GM21360 (cell line): ENCODE results near the gene RAD51B.
"Not testable (repeated sequence)": the region's sequence is repeated elsewhere in the genome, so short reads cannot be mapped to it uniquely, and the experiment has no call there.

Experiments used
- ATAC-seq: cut with Tn5 transposase; IDR thresholded peaks from one replicate; pipeline ENCODE4 v1.9.1; 2021; ENCODE audit warnings: mild to moderate bottlenecking, moderate library complexity; ENCODE audit not compliant: unreplicated experiment

Gene RAD51B

GRCh38 chr14:68245146-68246073 lies 425.8 kb downstream of the RAD51B start:
- ATAC-seq, result no peak

GRCh38 chr14:68246074-68246785 lies 426.7 kb downstream of the RAD51B start:
- no peak for ATAC-seq

- no peak for ATAC-seq
These were observed 427.2 kb downstream of the RAD51B start for GRCh38 chr14:68246786-68247105.

GRCh38 chr14:68247274-68247673 lies 427.7 kb downstream of the RAD51B start:
- no peak for ATAC-seq

GRCh38 chr14:68247676-68248268 lies 428.2 kb downstream of the RAD51B start:
- no peak for ATAC-seq

GRCh38 chr14:68248481-68249255 lies 429.1 kb downstream of the RAD51B start:
- ATAC-seq, result no peak

GRCh38 chr14:68249661-68250451 lies 430.3 kb downstream of the RAD51B start:
- ATAC-seq, result no peak

- no peak for ATAC-seq
These were observed 431.6 kb downstream of the RAD51B start for GRCh38 chr14:68250927-68251768.

- ATAC-seq, result no peak
These were observed 432.2 kb downstream of the RAD51B start for GRCh38 chr14:68251769-68252100.

- ATAC-seq, result no peak
These were observed 433.7 kb downstream of the RAD51B start for GRCh38 chr14:68253160-68253780.

- no peak for ATAC-seq
These were observed 434.4 kb downstream of the RAD51B start for GRCh38 chr14:68253878-68254528.

- ATAC-seq, result no peak
These were observed 435.3 kb downstream of the RAD51B start for GRCh38 chr14:68254669-68255527.

- ATAC-seq, result no peak
These were observed 436.2 kb downstream of the RAD51B start for GRCh38 chr14:68255693-68256178.

GRCh38 chr14:68257969-68258368 lies 438.4 kb downstream of the RAD51B start:
- no peak for ATAC-seq

- not testable (repeated sequence) for ATAC-seq
These were observed 439.4 kb downstream of the RAD51B start for GRCh38 chr14:68258995-68259394.

GRCh38 chr14:68260121-68260520 lies 440.5 kb downstream of the RAD51B start:
- ATAC-seq, result no peak

GRCh38 chr14:68261092-68261842 lies 441.7 kb downstream of the RAD51B start:
- no peak for ATAC-seq
